CD4-positive, alpha-beta memory T cell (primary cell): ENCODE results near the gene HRK. TPM values are rescaled to one million over a fixed set of nuclear protein-coding genes. Genes with fewer than 3 reads are reported as not detected.
A peak's percentile ranks its signal among the peaks of the same experiment; 100 is the strongest.
"Not testable (repeated sequence)": the region's sequence is repeated elsewhere in the genome, so short reads cannot be mapped to it uniquely, and the experiment has no call there.

Experiments used
- CTCF ChIA-PET: fragments of 350-600 bp; sonication (Branson Sonifier 250); formaldehyde crosslinking; loops from one replicate; lab custom pipeline; 2021; ENCODE audit warnings: inconsistent platforms; ENCODE audit not compliant: partially characterized antibody; lab: Charles Lee
- POLR2A ChIA-PET: fragments of 350-600 bp; sonication (Branson Sonifier 250); formaldehyde crosslinking; loops from one replicate; lab custom pipeline; 2021; ENCODE audit not compliant: partially characterized antibody; lab: Charles Lee
- DNase-seq, 5 donors: peaks; one replicate each; pipeline versions ENCODE4 v3.0.0 to v3.0.0-alpha.2; 2020 to 2022; ENCODE audit warnings: mixed read lengths in 1 of 5
- H3K27ac ChIP-seq: one replicate; pipeline ENCODE4 v1.7.0; 2013; ENCODE audit warnings: low read depth, low read length
- H3K27me3 ChIP-seq: 2 replicates; pipeline ENCODE4 v1.7.0; 2013; ENCODE audit warnings: mild to moderate bottlenecking, low read length, moderate library complexity; ENCODE audit not compliant: insufficient read depth
- H3K36me3 ChIP-seq: 2 replicates; pipeline ENCODE4 v1.7.0; 2013; ENCODE audit warnings: mild to moderate bottlenecking, low read length, moderate library complexity; ENCODE audit not compliant: insufficient read depth
- H3K4me1 ChIP-seq: 2 replicates; pipeline ENCODE4 v1.7.0; 2013; ENCODE audit warnings: mild to moderate bottlenecking, low read length, moderate library complexity; ENCODE audit not compliant: insufficient read depth
- H3K4me3 ChIP-seq, 2 donors: one replicate each; pipeline ENCODE4 v1.7.0; 2013; ENCODE audit warnings: low read length in 2 of 2, mild to moderate bottlenecking in 1 of 2
- H3K9me3 ChIP-seq, 2 donors: one replicate each; pipeline ENCODE4 v1.7.0; 2013; ENCODE audit warnings: low read length in 2 of 2, control low read depth in 1 of 2; ENCODE audit not compliant: control insufficient read depth in 1 of 2
- H3K27ac Mint-ChIP-seq, 7 donors: one replicate each; pipeline ENCODE4 v1.8.0; 2020 to 2021; ENCODE audit warnings: mixed read lengths in 7 of 7, mild to moderate bottlenecking in 6 of 7, inconsistent platforms in 3 of 7, moderate library complexity in 3 of 7
- H3K27me3 Mint-ChIP-seq, 2 donors: one replicate each; pipeline ENCODE4 v1.8.0; 2020 to 2021; ENCODE audit warnings: mixed read lengths in 2 of 2
- H3K36me3 Mint-ChIP-seq, 2 donors: one replicate each; pipeline ENCODE4 v1.8.0; 2020 to 2021; ENCODE audit warnings: mixed read lengths in 2 of 2, inconsistent platforms in 1 of 2, mild to moderate bottlenecking in 1 of 2
- H3K4me1 Mint-ChIP-seq, 4 donors: one replicate each; pipeline ENCODE4 v1.8.0; 2020 to 2021; ENCODE audit warnings: mixed read lengths in 4 of 4, mild to moderate bottlenecking in 1 of 4
- H3K4me3 Mint-ChIP-seq, 8 donors: one replicate each; pipeline ENCODE4 v1.8.0; 2020 to 2021; ENCODE audit warnings: mixed read lengths in 8 of 8, mild to moderate bottlenecking in 7 of 8, moderate library complexity in 6 of 8, inconsistent platforms in 3 of 8
- H3K9me3 Mint-ChIP-seq, 8 donors: one replicate each; pipeline ENCODE4 v1.8.0; 2020 to 2021; ENCODE audit warnings: mixed read lengths in 8 of 8, mild to moderate bottlenecking in 5 of 8, inconsistent platforms in 3 of 8, moderate library complexity in 1 of 8
- intact Hi-C: fragments of 100-400 bp; cut with micrococcal nuclease; formaldehyde crosslinking; loops from one replicate; pipeline ENCODE4 v1.15.1; 2023
- polyA plus RNA-seq, 2 donors: library from polyadenylated mRNA; unstranded; fragments of 300-500 nt; fragmentation: Illumina TruSeq; gene quantifications; one replicate each; pipeline ENCODE4 v1.2.3, GENCODE V29; 2021
- total RNA-seq, 2 experiments: library from RNA; stranded (reverse); gene quantifications; one replicate each; pipeline ENCODE4 v1.2.3, GENCODE V29; 2021

Gene HRK
- total and polyA plus RNA-seq, 4 experiments from 2014 or later = 0.06 TPM; not detected in 3

DNA sequence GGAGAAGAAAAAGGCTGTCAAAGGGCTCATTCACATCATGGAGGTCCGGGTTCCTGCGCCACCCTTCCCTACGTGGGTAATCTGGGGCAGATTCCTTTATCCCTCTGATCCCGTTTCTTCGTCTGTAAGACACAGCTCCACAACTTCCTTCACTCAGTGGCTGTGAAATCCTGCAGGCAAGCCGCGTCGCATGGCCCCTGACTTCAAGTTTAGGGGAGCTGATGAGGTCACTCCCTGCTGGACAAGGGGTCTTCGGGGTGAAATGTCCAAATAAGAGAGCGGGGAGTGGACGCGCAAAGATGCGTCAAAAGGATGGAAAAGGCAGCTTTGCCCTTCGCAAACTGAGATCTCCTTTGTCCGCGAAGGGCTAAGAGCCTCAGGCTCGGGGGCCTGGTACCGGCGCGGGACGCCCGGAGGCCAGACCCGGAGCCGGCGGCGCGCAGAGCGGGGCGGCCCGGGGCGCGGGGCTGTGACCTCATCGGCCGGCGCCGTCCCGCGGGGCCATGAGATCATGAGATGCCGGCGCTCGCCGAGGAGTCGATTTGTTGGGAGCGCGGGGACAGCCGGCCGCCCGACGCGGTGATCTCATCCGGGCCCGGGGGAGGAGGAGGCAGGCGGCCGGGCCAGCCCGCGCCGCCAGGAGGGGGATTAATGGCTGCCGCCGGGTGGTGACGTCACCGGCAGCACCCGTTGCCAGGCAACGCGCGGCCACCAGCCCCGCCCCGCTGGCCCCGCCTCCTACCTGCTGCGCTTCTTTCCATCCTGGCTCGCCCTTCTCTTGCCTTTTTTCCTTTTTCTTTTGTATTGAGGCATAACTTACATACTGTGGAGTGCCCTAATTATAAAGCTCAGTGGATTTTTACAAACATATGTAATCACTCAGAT, 62.1 kb downstream of the HRK start:
- H3K4me3 Mint-ChIP-seq = peak overlapping the region; percentile 92 to 96 (median 93)
- Histone ChIP-seq H3K4me1 (peaks cover 17% of the 10 kb centered on the region), H3K4me3 (peak overlapping the region; percentile 67 to 86), H3K36me3 (no peaks in the 10 kb centered on the region), H3K9me3 (no peaks in the 10 kb centered on the region), H3K27me3 (no peaks in the 10 kb centered on the region), H3K27ac (peak overlapping the region; percentile 87)
- peaks cover 0 to 2% (median 0%) of the 10 kb centered on the region in 8 donors for H3K9me3 Mint-ChIP-seq
- POLR2A ChIA-PET = interaction anchor here (1.1 kb wide), 1 partner anchor 105 kb away, joined by 3 read pairs; no protein-coding TSS in a partner anchor
- peaks cover 0 to 2% of the 10 kb centered on the region in 2 donors for H3K27me3 Mint-ChIP-seq
- CTCF ChIA-PET = no interaction called here
- H3K27ac Mint-ChIP-seq = peak overlapping the region; percentile 96 to 100 (median 98)
- intact Hi-C loops = loop anchor here (1.0 to 10.0 kb wide), 4 partner anchors 81 to 544 kb away; partner anchors contain the start of genes FBXO21, MED13L, RNFT2 and SPRING1
- DNase-seq = peak; percentile 92 to 93 (median 93)
- peaks cover 0 to 4% of the 10 kb centered on the region in 2 donors for H3K36me3 Mint-ChIP-seq
- H3K4me1 Mint-ChIP-seq = peaks cover 10 to 31% (median 22%) of the 10 kb centered on the region in 4 donors

- Mint-ChIP-seq H3K4me1 (peaks cover 10 to 31% (median 22%) of the 10 kb centered on the region in 4 donors), H3K36me3 (peaks cover 0 to 4% of the 10 kb centered on the region in 2 donors), H3K4me3 (peak overlapping the region; percentile 92 to 95 (median 93)), H3K27me3 (peaks cover 0 to 2% of the 10 kb centered on the region in 2 donors), H3K27ac (peak overlapping the region; percentile 96 to 99 (median 98)), H3K9me3 (peaks cover 0 to 2% (median 0%) of the 10 kb centered on the region in 8 donors)
- CTCF ChIA-PET = no interaction called here
- Histone ChIP-seq H3K4me3 (peak overlapping the region; percentile 67 to 86), H3K27ac (peak overlapping the region; percentile 87), H3K27me3 (no peaks in the 10 kb centered on the region), H3K4me1 (peaks cover 17% of the 10 kb centered on the region), H3K36me3 (no peaks in the 10 kb centered on the region), H3K9me3 (no peaks in the 10 kb centered on the region)
- POLR2A ChIA-PET = interaction anchor here (0.7 to 1.1 kb wide), 2 partner anchors 14 to 106 kb away, joined by 3 read pairs; no protein-coding TSS in a partner anchor
- DNase-seq = peak in 3 of 5 donors; percentile 11 to 19 (median 11)
- intact Hi-C loops = loop anchor here (10.0 kb wide), 1 partner anchor 544 kb away; the partner anchor contains the start of gene MED13L
Observed at GRCh38 chr12:116818341-116818856, 62.8 kb downstream of the HRK start.

- H3K36me3 Mint-ChIP-seq, H3K27ac ChIP-seq, H3K36me3 ChIP-seq, H3K27me3 Mint-ChIP-seq, CTCF ChIA-PET, H3K4me3 ChIP-seq, POLR2A ChIA-PET, H3K9me3 ChIP-seq, DNase-seq, H3K27me3 ChIP-seq, H3K4me3 Mint-ChIP-seq, H3K9me3 Mint-ChIP-seq, H3K27ac Mint-ChIP-seq: not testable (repeated sequence)
- H3K4me1 Mint-ChIP-seq = peaks cover 10 to 21% (median 14%) of the 10 kb centered on the region in 4 donors
- intact Hi-C loops = loop anchor here (10.0 kb wide), 1 partner anchor 540 kb away; the partner anchor contains the start of gene MED13L
- peaks cover 13% of the 10 kb centered on the region for H3K4me1 ChIP-seq
Observed at GRCh38 chr12:116814766-116815165, 66.5 kb downstream of the HRK start.

DNA sequence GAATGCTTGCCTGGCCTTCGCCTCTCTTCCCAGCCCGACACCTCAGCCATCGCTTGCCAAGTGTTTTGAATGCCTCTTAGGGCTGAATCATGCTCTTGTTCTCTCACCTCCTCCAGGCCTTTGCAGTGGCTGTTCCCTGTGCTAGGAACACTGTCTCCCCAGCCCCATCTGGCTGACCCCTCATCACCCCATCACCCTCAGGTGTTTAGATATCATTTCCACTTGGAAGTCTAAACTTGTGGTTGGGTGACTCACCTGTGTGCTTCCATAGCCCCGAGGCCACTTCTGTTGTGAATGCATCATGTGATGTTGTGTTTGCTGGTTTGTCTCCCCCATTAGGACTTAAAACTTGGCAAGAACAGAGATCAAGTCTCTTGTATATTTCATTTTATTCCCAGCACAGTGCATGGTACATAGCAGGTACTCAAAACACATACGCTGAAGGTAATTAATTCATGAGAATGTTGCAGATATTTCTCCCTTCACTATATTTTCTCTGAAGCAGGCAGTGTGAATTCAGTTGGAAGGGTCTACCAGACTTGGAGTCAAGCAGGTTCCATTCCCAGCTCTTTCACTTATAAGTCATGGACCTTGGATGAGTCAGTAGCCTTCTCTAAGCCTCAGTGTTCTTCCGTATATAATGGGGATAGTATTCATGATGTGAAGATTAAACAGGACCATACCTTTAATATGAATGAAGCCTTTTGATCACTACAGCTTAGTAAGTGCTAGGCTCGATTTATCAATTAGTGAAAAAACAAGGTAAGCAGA, 67.8 kb downstream of the HRK start:
- no peaks in the 10 kb centered on the region for H3K36me3 Mint-ChIP-seq
- Histone ChIP-seq H3K27me3 (no peaks in the 10 kb centered on the region), H3K4me1 (peaks cover 5% of the 10 kb centered on the region), H3K36me3 (no peaks in the 10 kb centered on the region), H3K27ac (no peak overlapping the region), H3K4me3 (no peak overlapping the region), H3K9me3 (no peaks in the 10 kb centered on the region)
- CTCF ChIA-PET = no interaction called here
- intact Hi-C loops = loop anchor here (10.0 kb wide), 1 partner anchor 539 kb away; the partner anchor contains the start of gene MED13L
- POLR2A ChIA-PET = no interaction called here
- peaks cover 6 to 9% (median 8%) of the 10 kb centered on the region in 4 donors for H3K4me1 Mint-ChIP-seq
- H3K9me3 Mint-ChIP-seq = no peaks in the 10 kb centered on the region
- no peak overlapping the region for H3K4me3 Mint-ChIP-seq
- no peak for DNase-seq
- peak overlapping the region in 1 of 7 donors; percentile 26 for H3K27ac Mint-ChIP-seq
- no peaks in the 10 kb centered on the region for H3K27me3 Mint-ChIP-seq

DNA sequence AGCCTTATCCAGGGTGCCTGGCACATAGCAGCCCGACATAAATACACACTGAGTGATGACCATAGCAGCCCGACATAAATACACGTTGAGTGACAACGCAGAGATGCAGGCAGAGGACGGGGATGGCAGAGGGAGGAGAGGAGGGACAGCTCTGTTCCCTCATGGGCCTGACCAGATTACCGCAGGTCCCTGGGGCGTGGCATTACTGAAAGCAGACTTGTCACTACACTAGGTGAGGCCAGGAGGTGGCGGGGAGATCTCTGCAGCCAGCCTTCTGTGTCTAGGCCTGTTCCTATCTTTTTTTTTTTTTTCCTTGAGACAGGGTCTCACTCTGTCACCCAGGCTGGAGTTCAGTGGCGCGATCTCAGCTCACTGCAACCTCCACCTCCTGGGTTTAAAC, 69.0 kb downstream of the HRK start:
- peak overlapping the region in 1 of 7 donors; percentile 43 for H3K27ac Mint-ChIP-seq
- no peaks in the 10 kb centered on the region for H3K36me3 ChIP-seq
- no peak overlapping the region for H3K27ac ChIP-seq
- no peaks in the 10 kb centered on the region for H3K27me3 ChIP-seq
- no peak overlapping the region for H3K4me3 Mint-ChIP-seq
- no peaks in the 10 kb centered on the region for H3K36me3 Mint-ChIP-seq
- no peaks in the 10 kb centered on the region for H3K4me1 ChIP-seq
- no peaks in the 10 kb centered on the region for H3K27me3 Mint-ChIP-seq
- intact Hi-C loops = loop anchor here (10.0 kb wide), 1 partner anchor 537 kb away; the partner anchor contains the start of gene MED13L
- CTCF ChIA-PET = no interaction called here
- no peaks in the 10 kb centered on the region for H3K4me1 Mint-ChIP-seq
- H3K9me3 Mint-ChIP-seq = no peaks in the 10 kb centered on the region
- H3K4me3 ChIP-seq = no peak overlapping the region
- H3K9me3 ChIP-seq = no peaks in the 10 kb centered on the region
- no peak for DNase-seq
- POLR2A ChIA-PET = no interaction called here

- Mint-ChIP-seq H3K36me3 (no peaks in the 10 kb centered on the region), H3K4me1 (no peaks in the 10 kb centered on the region), H3K4me3 (no peak overlapping the region), H3K27ac (no peak overlapping the region), H3K9me3 (no peaks in the 10 kb centered on the region), H3K27me3 (no peaks in the 10 kb centered on the region)
- H3K27me3 ChIP-seq = no peaks in the 10 kb centered on the region
- CTCF ChIA-PET = no interaction called here
- no peaks in the 10 kb centered on the region for H3K36me3 ChIP-seq
- no peaks in the 10 kb centered on the region for H3K4me1 ChIP-seq
- intact Hi-C loops = no loop called here
- no peak overlapping the region for H3K27ac ChIP-seq
- no peak overlapping the region for H3K4me3 ChIP-seq
- POLR2A ChIA-PET = no interaction called here
- no peaks in the 10 kb centered on the region for H3K9me3 ChIP-seq
- DNase-seq = no peak
Observed at GRCh38 chr12:116808113-116809105, 72.8 kb downstream of the HRK start.
